Keratinocyte (primary cell): ENCODE results near the gene DPP7. TPM values are rescaled to one million over a fixed set of nuclear protein-coding genes. Genes with fewer than 3 reads are reported as not detected.
A peak's percentile ranks its signal among the peaks of the same experiment; 100 is the strongest.

ENCODE experiments used
- DNase-seq: peaks from one replicate; pipeline ENCODE4 v3.0.0-alpha.2; 2011; ENCODE audit warnings: low read depth, missing footprints, low spot score
- FAIRE-seq: peaks from 2 replicates; lab custom pipeline; 2011; peaks lifted over from hg19 to GRCh38; lab: Jason Lieb, UNC
- H2AFZ ChIP-seq: 2 replicates; pipeline ENCODE4 v1.6.0; 2012; ENCODE audit warnings: low read length, control low read depth, inconsistent platforms; ENCODE audit not compliant: control insufficient read depth
- H3K27ac ChIP-seq: 2 replicates; pipeline ENCODE4 v1.5.1; 2011; ENCODE audit warnings: low read length; ENCODE audit not compliant: control insufficient read depth, insufficient read depth
- H3K27me3 ChIP-seq: 3 replicates; pipeline ENCODE4 v1.6.0; 2011; ENCODE audit warnings: low read length; ENCODE audit not compliant: control insufficient read depth, insufficient read depth; ENCODE audit errors: extremely low read depth
- H3K36me3 ChIP-seq, 2 experiments: 2 replicates in 1 of 2; 3 replicates in 1 of 2; pipeline ENCODE4 v1.5.1; 2011; ENCODE audit warnings: low read length in 2 of 2, mild to moderate bottlenecking in 1 of 2; ENCODE audit not compliant: control insufficient read depth in 2 of 2, insufficient read depth in 2 of 2; ENCODE audit errors: extremely low read depth in 1 of 2
- H3K4me1 ChIP-seq: 3 replicates; pipeline ENCODE4 v1.5.1; 2011; ENCODE audit warnings: low read length; ENCODE audit not compliant: control insufficient read depth, insufficient read depth; ENCODE audit errors: extremely low read depth
- H3K4me2 ChIP-seq: 3 replicates; pipeline ENCODE4 v1.6.0; 2011; ENCODE audit warnings: low read depth, low read length; ENCODE audit not compliant: control insufficient read depth, insufficient read depth; ENCODE audit errors: extremely low read depth
- H3K4me3 ChIP-seq, 3 experiments: fragments of 200-600 bp in 1 of 3; sonication (generic) in 1 of 3; 2 replicates in 2 of 3; 3 replicates in 1 of 3; pipeline ENCODE4 v1.5.1; 2011 to 2016; ENCODE audit warnings: low read length in 3 of 3, mild to moderate bottlenecking in 3 of 3, control low read depth in 2 of 3, inconsistent platforms in 1 of 3, low read depth in 1 of 3, mixed read lengths in 1 of 3, mixed run types in 1 of 3, moderate library complexity in 1 of 3; ENCODE audit not compliant: control insufficient read depth in 2 of 3, insufficient read depth in 2 of 3; ENCODE audit errors: extremely low read depth in 1 of 3
- H3K79me2 ChIP-seq: 2 replicates; pipeline ENCODE4 v1.6.0; 2012; ENCODE audit warnings: low read length; ENCODE audit not compliant: control insufficient read depth, insufficient read depth
- H3K9ac ChIP-seq: 3 replicates; pipeline ENCODE4 v1.6.0; 2011; ENCODE audit warnings: low read length; ENCODE audit not compliant: control insufficient read depth, insufficient read depth; ENCODE audit errors: extremely low read depth
- H3K9me1 ChIP-seq: 3 replicates; pipeline ENCODE4 v1.6.0; 2011; ENCODE audit warnings: low read length; ENCODE audit not compliant: control insufficient read depth, insufficient read depth; ENCODE audit errors: extremely low read depth
- H3K9me3 ChIP-seq: 2 replicates; pipeline ENCODE4 v1.5.1; 2012; ENCODE audit warnings: low read depth, low read length; ENCODE audit not compliant: control insufficient read depth
- H4K20me1 ChIP-seq: 3 replicates; pipeline ENCODE4 v1.6.0; 2011; ENCODE audit warnings: low read length; ENCODE audit not compliant: control insufficient read depth, insufficient read depth; ENCODE audit errors: extremely low read depth
- CTCF ChIP-seq, 3 experiments: IDR thresholded peaks in 1 of 3; conservative IDR thresholded peaks in 1 of 3; optimal IDR thresholded peaks in 1 of 3; 2 replicates in 2 of 3; 3 replicates in 1 of 3; pipeline versions ENCODE3 to v1.5.1; 2011; ENCODE audit warnings: low read length in 3 of 3, mild to moderate bottlenecking in 3 of 3, moderate library complexity in 2 of 3, control low read depth in 1 of 3, inconsistent platforms in 1 of 3; ENCODE audit not compliant: insufficient read depth in 2 of 3; ENCODE audit errors: extremely low read depth in 1 of 3
- EZH2 ChIP-seq: IDR thresholded peaks from one replicate; pipeline ENCODE4 v1.6.1; 2012; ENCODE audit warnings: inconsistent platforms, mild to moderate bottlenecking, low read length, moderate library complexity
- dilution Hi-C: fragments of 300-500 bp; cut with MboI; formaldehyde crosslinking; loops from one replicate; pipeline ENCODE4 v1.7.0; 2020; ENCODE audit warnings: low sequenced_read_pairs; ENCODE audit not compliant: extremely low pct_ligation_motif_present
- polyA plus RNA-seq, 5 experiments: library from polyadenylated mRNA; depleted of rRNA in 3 of 5; stranded (reverse) in 3 of 5; stranded (forward) in 1 of 5; unstranded in 1 of 5; fragments of >200 nt; gene quantifications; 1 replicate in 1 of 5; 2 replicates in 3 of 5; 3 replicates in 1 of 5; pipeline versions ENCODE4 v1.2.1 to v1.2.3, GENCODE V29; 2011 to 2012; ENCODE audit warnings: missing spikeins in 2 of 5, low read depth in 1 of 5, low replicate concordance in 1 of 5

The DPP7 gene
- polyA plus RNA-seq, 1 donor (not counting 4 experiments of a cell fraction or from before 2014, with no cell fraction given) = 35.3 TPM

DNA sequence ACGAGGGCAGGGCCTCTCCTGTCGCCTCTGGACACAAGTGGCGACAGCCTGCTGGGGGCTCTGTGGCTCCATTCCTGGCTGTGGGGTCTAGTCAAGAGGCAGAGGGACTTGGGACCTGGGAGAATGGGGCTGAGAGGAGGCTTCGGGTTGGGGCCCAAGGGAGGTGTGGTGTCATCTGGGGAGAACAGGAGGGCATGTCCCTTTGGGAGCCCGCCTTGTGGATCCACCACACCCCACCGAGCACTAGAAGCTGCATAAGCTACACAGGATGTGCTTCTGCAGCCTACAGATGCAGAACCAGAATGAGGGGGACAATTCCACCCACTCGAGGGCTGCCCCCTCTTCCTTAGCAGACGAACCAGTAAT, 31.6 kb downstream of the DPP7 start:
- no peaks in the 10 kb centered on the region for H3K27me3 ChIP-seq
- H3K27ac ChIP-seq = peak overlapping the region; percentile 90
- H3K9me3 ChIP-seq = no peaks in the 10 kb centered on the region
- H3K9me1 ChIP-seq = peaks cover 2% of the 10 kb centered on the region
- DNase-seq = no peak
- no peak overlapping the region for H3K4me3 ChIP-seq
- H3K4me2 ChIP-seq = peak overlapping the region; percentile 34
- H4K20me1 ChIP-seq = no peaks in the 10 kb centered on the region
- TF ChIP-seq CTCF (optimal IDR thresholded peaks at IDR 0.05 in 1 of 3, IDR thresholded peaks at IDR 0.05 in 1 of 3, conservative IDR thresholded peaks at IDR 0.05 in 1 of 3; ENCODE audit: extremely low read depth in 1 of 3, insufficient read depth in 2 of 3, low read length in 3 of 3) (no peak), EZH2 (no peak)
- peaks cover 50% of the 10 kb centered on the region for H3K4me1 ChIP-seq
- no peak overlapping the region for H3K9ac ChIP-seq
- FAIRE-seq = no peak
- dilution Hi-C loops = no loop called here
- no peak overlapping the region for H2AFZ ChIP-seq
- H3K79me2 ChIP-seq = peaks cover 3% of the 10 kb centered on the region
- H3K36me3 ChIP-seq = peaks cover 3 to 7% of the 10 kb centered on the region in 2 experiments

DNA sequence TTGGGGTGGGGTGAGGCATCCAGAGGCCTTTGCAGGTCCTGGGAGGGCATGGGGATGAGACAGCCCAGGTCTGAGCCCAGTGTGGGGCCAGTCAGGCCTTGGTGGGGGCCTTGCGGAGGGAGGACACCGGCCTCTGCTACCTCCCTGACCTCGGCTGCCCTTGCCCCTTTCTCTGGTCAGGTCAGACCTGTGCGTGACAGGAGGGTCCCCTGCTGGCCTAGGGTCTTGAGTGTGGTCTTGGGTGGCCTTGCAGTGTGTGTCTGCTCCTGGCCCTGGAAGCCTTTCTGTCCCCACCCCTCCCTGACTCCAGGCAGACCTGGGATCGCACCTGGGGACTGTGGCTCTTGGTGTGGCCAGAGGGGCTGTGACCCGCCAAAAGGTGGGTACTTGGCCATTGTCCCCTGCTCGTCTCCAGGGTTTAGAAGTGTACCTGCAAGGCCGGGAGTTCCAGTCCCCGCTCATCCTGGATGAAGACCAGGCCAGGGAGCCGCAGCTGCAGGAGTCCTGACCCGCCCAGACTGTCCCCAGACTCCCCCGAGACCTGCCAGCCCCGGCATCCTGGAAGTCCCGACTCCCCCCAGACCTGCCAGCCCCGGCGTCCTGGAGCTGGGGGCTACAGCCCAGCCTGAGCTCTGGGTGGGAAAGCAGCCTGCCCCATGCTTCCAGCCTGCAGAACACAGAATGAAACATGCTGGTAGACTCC, 32.2 kb downstream of the DPP7 start:
- no peak overlapping the region for H3K27ac ChIP-seq
- no peak overlapping the region for H3K9ac ChIP-seq
- H3K9me3 ChIP-seq = no peaks in the 10 kb centered on the region
- H3K27me3 ChIP-seq = no peaks in the 10 kb centered on the region
- no peaks in the 10 kb centered on the region for H4K20me1 ChIP-seq
- peaks cover under 1% of the 10 kb centered on the region for H3K79me2 ChIP-seq
- DNase-seq (no peak), FAIRE-seq (no peak)
- dilution Hi-C loops = no loop called here
- TF ChIP-seq EZH2 (no peak), CTCF (optimal IDR thresholded peaks at IDR 0.05 in 1 of 3, IDR thresholded peaks at IDR 0.05 in 1 of 3, conservative IDR thresholded peaks at IDR 0.05 in 1 of 3; ENCODE audit: extremely low read depth in 1 of 3, insufficient read depth in 2 of 3, low read length in 3 of 3) (no peak)
- H3K4me2 ChIP-seq = no peak overlapping the region
- peaks cover 2% of the 10 kb centered on the region for H3K9me1 ChIP-seq
- no peak overlapping the region for H3K4me3 ChIP-seq
- peaks cover 45% of the 10 kb centered on the region for H3K4me1 ChIP-seq
- no peak overlapping the region for H2AFZ ChIP-seq
- peaks cover 3 to 7% of the 10 kb centered on the region in 2 experiments for H3K36me3 ChIP-seq
